Smooth muscle cell (in vitro differentiated cells): ENCODE measurements around the gene SEMA5A. TPM values are rescaled to one million over a fixed set of nuclear protein-coding genes. Genes with fewer than 3 reads are reported as not detected.
A peak's percentile ranks its signal among the peaks of the same experiment; 100 is the strongest.

Experiments used
- DNase-seq: peaks from one replicate; lab custom pipeline; 2025; ENCODE audit not compliant: unreplicated experiment; lab: John Stamatoyannopoulos, UW
- H2AFZ ChIP-seq: fragments of 200-600 bp; sonication (generic); 2 replicates; pipeline ENCODE4 v1.6.0; 2016; ENCODE audit warnings: antibody characterized with exemption, low read depth, mild to moderate bottlenecking
- H3F3A ChIP-seq: fragments of 200-600 bp; sonication (generic); 2 replicates; pipeline ENCODE4 v1.6.0; 2017; ENCODE audit warnings: antibody characterized with exemption, low read depth
- H3K27ac ChIP-seq: fragments of 200-600 bp; sonication (generic); 2 replicates; pipeline ENCODE4 v1.5.1; 2016; ENCODE audit warnings: low read depth, mild to moderate bottlenecking
- H3K27me3 ChIP-seq: fragments of 200-600 bp; sonication (generic); 2 replicates; pipeline ENCODE4 v1.6.1; 2016; ENCODE audit warnings: low read depth, mild to moderate bottlenecking
- H3K36me3 ChIP-seq: fragments of 200-600 bp; sonication (generic); 2 replicates; pipeline ENCODE4 v1.5.1; 2016; ENCODE audit warnings: low read depth
- H3K4me1 ChIP-seq: fragments of 200-600 bp; sonication (generic); 2 replicates; pipeline ENCODE4 v1.5.1; 2016; ENCODE audit warnings: low read depth
- H3K4me2 ChIP-seq: fragments of 200-600 bp; sonication (generic); 2 replicates; pipeline ENCODE4 v1.6.0; 2016; ENCODE audit warnings: mild to moderate bottlenecking
- H3K4me3 ChIP-seq: fragments of 200-600 bp; sonication (generic); 2 replicates; pipeline ENCODE4 v1.5.1; 2016; ENCODE audit warnings: mild to moderate bottlenecking
- H3K79me2 ChIP-seq: fragments of 200-600 bp; sonication (generic); 2 replicates; pipeline ENCODE4 v1.6.0; 2016; ENCODE audit warnings: low read depth, mild to moderate bottlenecking
- H3K9ac ChIP-seq: fragments of 200-600 bp; sonication (generic); 2 replicates; pipeline ENCODE4 v1.6.0; 2016; ENCODE audit warnings: low read depth
- H3K9me3 ChIP-seq: fragments of 200-600 bp; sonication (generic); replicated peaks from 2 replicates; pipeline ENCODE4 v1.5.1; 2016; ENCODE audit warnings: low read depth
- H4K20me1 ChIP-seq: fragments of 200-600 bp; sonication (generic); 2 replicates; pipeline ENCODE4 v1.6.0; 2016; ENCODE audit warnings: low read depth
- CTCF ChIP-seq: fragments of 200-600 bp; sonication (generic); IDR thresholded peaks from 2 replicates; pipeline ENCODE4 v1.5.1; 2017; ENCODE audit warnings: borderline replicate concordance, mild to moderate bottlenecking, antibody characterized with exemption; ENCODE audit not compliant: insufficient read depth, poor library complexity, severe bottlenecking
- WGBS: methylation state at CpG from one replicate; pipeline ENCODE4 v1.1.7; 2016; ENCODE audit warnings: low lambda C conversion rate; 5-methylcytosine and 5-hydroxymethylcytosine counted together
- polyA plus RNA-seq: library from polyadenylated mRNA; unstranded; fragments of >200 nt; fragmentation: Nextera tagmentation; extraction: Ambion mirVana; gene quantifications from 2 replicates; pipeline ENCODE4 v1.2.1, GENCODE V29; 2016
- total RNA-seq: library from RNA; depleted of rRNA; stranded (reverse); fragments of >200 nt; gene quantifications from 2 replicates; pipeline ENCODE4 v1.2.3, GENCODE V29; 2014

SEMA5A gene
- total and polyA plus RNA-seq, 2 experiments from 2014 or later = 21.6 to 65.1 TPM

GRCh38 chr5:9455826-9456434 is 89.9 kb downstream of the SEMA5A start:
- H3F3A ChIP-seq = peaks cover 16% of the 10 kb centered on the region
- no peak for DNase-seq
- H3K27ac ChIP-seq = peak overlapping the region; percentile 64
- peaks cover 30% of the 10 kb centered on the region for H3K4me1 ChIP-seq
- no peaks in the 10 kb centered on the region for H3K27me3 ChIP-seq
- no peaks in the 10 kb centered on the region for H3K9me3 ChIP-seq
- H3K9ac ChIP-seq = peak overlapping the region; percentile 27
- 28% methylated on average over 4 of the region's 4 CpGs for WGBS
- no peak overlapping the region for H3K4me3 ChIP-seq
- no peak overlapping the region for H2AFZ ChIP-seq
- TF ChIP-seq CTCF = no peak
- peaks cover 23% of the 10 kb centered on the region for H3K79me2 ChIP-seq
- no peaks in the 10 kb centered on the region for H3K36me3 ChIP-seq
- peak overlapping the region; percentile 62 for H3K4me2 ChIP-seq
- no peaks in the 10 kb centered on the region for H4K20me1 ChIP-seq

GRCh38 chr5:9454491-9454890 is 91.4 kb downstream of the SEMA5A start:
- H3K9ac ChIP-seq = no peak overlapping the region
- peak overlapping the region; percentile 74 for H3K27ac ChIP-seq
- peaks cover 30% of the 10 kb centered on the region for H3K4me1 ChIP-seq
- H3K9me3 ChIP-seq = no peaks in the 10 kb centered on the region
- peak overlapping the region; percentile 11 for H3K4me2 ChIP-seq
- peaks cover 18% of the 10 kb centered on the region for H3K79me2 ChIP-seq
- no peak for DNase-seq
- H3F3A ChIP-seq = peaks cover 16% of the 10 kb centered on the region
- no peaks in the 10 kb centered on the region for H4K20me1 ChIP-seq
- no peak for TF ChIP-seq CTCF
- H3K27me3 ChIP-seq = no peaks in the 10 kb centered on the region
- H3K4me3 ChIP-seq = no peak overlapping the region
- WGBS = 38% methylated on average over 3 of the region's 3 CpGs
- no peaks in the 10 kb centered on the region for H3K36me3 ChIP-seq
- H2AFZ ChIP-seq = no peak overlapping the region

GRCh38 chr5:9454012-9454481 is 91.8 kb downstream of the SEMA5A start:
- H4K20me1 ChIP-seq = no peaks in the 10 kb centered on the region
- H3K9ac ChIP-seq = no peak overlapping the region
- H3K79me2 ChIP-seq = peaks cover 16% of the 10 kb centered on the region
- H3K36me3 ChIP-seq = peaks cover 3% of the 10 kb centered on the region
- WGBS = 44% methylated on average over 4 of the region's 4 CpGs
- H3F3A ChIP-seq = peaks cover 16% of the 10 kb centered on the region
- no peak overlapping the region for H2AFZ ChIP-seq
- no peak for TF ChIP-seq CTCF
- no peak for DNase-seq
- H3K9me3 ChIP-seq = no peaks in the 10 kb centered on the region
- H3K27me3 ChIP-seq = no peaks in the 10 kb centered on the region
- H3K4me1 ChIP-seq = peaks cover 30% of the 10 kb centered on the region
- H3K27ac ChIP-seq = peak overlapping the region; percentile 74
- no peak overlapping the region for H3K4me3 ChIP-seq
- H3K4me2 ChIP-seq = peak overlapping the region; percentile 11

GRCh38 chr5:9453480-9454011 is 92.3 kb downstream of the SEMA5A start:
- Histone ChIP-seq H3K79me2 (peaks cover 18% of the 10 kb centered on the region), H2AFZ (no peak overlapping the region), H3K4me3 (no peak overlapping the region), H3K9me3 (no peaks in the 10 kb centered on the region), H3K27me3 (no peaks in the 10 kb centered on the region), H3K27ac (peak overlapping the region; percentile 74), H4K20me1 (no peaks in the 10 kb centered on the region), H3K4me2 (no peak overlapping the region), H3K4me1 (peaks cover 30% of the 10 kb centered on the region), H3K9ac (no peak overlapping the region), H3K36me3 (peaks cover 4% of the 10 kb centered on the region), H3F3A (peaks cover 16% of the 10 kb centered on the region)
- no peak for DNase-seq
- 83% methylated on average over 2 of the region's 2 CpGs for WGBS
- no peak for TF ChIP-seq CTCF
